Astrocyte (in vitro differentiated cells and primary cell): ENCODE data around the gene ATF7.

Experiments used
- CTCF ChIP-seq: IDR thresholded peaks from 2 replicates; pipeline ENCODE4 v1.5.1; 2011; ENCODE audit warnings: low read depth, mild to moderate bottlenecking, inconsistent platforms, low read length, moderate library complexity; ENCODE audit not compliant: insufficient read depth
- EZH2 ChIP-seq: IDR thresholded peaks from 2 replicates; pipeline ENCODE4 v1.6.1; 2012; ENCODE audit warnings: mild to moderate bottlenecking, low read length, inconsistent platforms; ENCODE audit not compliant: insufficient read depth

- no peak for TF ChIP-seq CTCF
- TF ChIP-seq EZH2: no peak
Observed at GRCh38 chr12:53480491-53481442, 145.4 kb downstream of the ATF7 start.
